Measurements from ENCODE around the gene PLAAT4.
"Not testable (repeated sequence)": the region's sequence is repeated elsewhere in the genome, so short reads cannot be mapped to it uniquely, and the experiment has no call there.

Gene PLAAT4

DNA sequence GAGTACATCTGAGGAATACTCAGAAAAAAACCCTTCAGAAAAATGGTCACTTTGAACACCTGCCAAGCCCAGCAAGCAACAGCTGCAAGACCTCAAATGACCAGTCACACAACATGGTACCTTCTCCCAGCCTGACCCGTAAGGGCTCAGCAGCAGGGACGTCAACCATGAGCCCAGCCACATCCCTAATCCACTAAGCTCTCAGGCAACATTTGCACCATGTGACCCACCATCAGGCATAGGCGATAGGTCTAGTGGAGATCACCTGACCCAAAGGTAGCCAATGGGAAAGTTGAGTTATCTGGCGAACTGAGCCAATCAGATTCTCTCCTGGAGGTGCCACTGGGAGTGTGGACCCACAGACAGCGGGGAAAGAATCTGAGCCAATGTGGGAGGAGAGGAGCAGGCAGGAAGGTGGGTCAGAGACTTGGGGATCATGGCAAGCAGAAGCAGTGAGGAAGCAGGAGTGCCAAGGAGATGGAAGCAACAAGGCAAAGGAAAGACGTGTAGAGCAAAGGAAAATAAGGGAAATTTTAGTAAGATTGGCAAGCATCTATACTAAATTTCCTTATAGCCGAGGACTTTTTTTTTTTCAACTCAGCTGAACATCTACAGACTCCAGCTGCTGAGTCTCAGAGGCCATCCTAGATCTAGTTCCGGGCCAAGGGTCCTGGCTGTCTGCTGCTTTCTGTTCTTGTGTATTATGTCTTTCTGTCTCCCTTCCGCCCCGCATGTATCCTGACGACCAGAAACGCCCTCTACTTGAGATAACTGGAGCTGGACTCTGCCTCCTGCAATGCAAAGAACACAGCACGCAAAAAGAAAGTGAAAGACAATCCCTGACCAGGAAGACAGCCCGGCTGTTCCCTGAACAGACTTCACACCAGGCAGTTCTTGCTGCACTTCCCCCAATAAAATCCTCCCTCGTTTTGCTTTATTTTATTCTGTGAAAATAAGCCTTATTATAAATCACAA, 37.6 kb downstream of the PLAAT4 start:
- DNase-seq: no peak

DNA sequence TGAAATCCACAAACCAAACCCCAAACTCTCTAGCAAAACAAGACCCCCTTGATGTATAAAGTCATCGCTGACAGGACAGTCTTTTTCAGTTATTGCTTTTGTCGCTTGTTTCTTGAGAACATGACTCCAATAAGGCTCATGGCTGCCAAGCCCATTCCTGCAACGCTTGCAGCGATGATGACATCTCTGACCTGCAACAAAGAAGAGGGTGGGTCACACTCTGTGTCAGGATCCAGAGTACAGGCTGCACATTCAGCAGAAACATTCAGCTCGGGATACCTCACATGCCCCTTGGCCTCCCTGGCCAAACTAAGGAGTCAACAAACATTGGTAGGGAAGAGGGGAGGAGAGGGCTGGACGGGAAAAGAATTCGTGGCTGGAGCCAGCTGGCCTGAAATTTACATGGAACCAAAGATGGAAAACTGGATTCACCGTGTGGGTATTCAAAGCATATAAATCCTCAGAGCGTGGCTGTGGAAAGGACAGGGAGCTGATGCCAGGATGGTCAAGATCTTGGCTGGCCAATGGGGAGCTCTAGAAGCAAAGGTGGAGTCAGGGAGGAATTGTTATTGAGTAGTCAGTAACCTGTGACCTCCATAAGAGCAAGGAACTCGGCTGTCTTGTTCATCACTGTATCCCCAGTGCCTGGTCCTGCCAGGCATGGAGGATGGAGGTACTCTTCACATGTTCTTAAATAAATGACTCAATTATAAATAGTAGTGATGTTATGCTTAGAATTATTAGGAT, 38.4 kb downstream of the PLAAT4 start:
- no peak for DNase-seq

DNA sequence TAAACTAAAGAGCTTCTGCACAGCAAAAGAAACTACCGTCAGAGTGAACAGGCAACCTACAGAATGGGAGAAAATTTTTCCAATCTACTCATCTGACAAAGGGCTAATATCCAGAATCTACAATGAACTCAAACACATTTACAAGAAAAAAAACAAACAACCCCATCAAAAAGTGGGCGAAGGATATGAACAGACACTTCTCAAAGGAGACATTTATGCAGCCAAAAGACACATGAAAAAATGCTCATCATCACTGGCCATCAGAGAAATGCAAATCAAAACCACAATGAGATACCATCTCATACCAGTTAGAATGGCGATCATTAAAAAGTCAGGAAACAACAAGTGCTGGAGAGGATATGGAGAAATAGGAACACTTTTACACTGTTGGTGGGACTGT, 42.3 kb downstream of the PLAAT4 start:
- not testable (repeated sequence) for DNase-seq

DNA sequence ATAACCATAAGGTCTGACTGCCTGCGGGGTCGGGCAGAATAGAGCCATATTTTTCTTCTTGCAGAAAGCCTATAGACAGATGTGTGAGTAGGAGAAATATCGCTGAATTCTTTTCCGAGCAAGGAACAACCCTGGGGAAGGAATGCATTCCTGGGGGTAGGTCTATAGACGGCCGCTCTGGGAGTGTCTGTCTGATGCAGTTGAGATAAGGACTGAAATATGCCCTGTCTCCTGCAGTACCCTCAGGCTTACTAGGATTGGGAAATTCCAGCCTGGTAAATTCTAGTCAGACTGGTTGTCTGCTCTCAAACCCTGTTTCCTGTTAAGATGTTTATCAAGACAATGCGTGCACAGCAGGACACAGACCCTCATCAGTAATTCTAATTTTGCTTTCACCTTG, 44.6 kb downstream of the PLAAT4 start:
- DNase-seq: not testable (repeated sequence)

DNA sequence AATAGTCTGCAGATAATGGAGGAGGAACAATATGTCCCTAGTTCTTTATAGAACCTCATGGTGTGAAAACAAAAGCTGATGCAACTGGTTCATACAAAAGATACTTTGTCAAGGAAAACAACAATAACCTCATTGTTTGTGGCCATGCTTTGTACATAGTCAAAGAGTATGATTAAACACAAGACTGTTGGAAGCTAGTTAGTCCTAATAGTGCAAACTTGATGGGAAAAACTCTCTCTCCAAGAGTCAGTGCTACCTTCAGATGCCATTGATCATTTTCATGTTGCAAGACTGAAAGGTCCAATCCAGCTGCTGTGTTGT, 46.7 kb downstream of the PLAAT4 start:
- DNase-seq: peak in 1 of 2 experiments; percentile 68

DNA sequence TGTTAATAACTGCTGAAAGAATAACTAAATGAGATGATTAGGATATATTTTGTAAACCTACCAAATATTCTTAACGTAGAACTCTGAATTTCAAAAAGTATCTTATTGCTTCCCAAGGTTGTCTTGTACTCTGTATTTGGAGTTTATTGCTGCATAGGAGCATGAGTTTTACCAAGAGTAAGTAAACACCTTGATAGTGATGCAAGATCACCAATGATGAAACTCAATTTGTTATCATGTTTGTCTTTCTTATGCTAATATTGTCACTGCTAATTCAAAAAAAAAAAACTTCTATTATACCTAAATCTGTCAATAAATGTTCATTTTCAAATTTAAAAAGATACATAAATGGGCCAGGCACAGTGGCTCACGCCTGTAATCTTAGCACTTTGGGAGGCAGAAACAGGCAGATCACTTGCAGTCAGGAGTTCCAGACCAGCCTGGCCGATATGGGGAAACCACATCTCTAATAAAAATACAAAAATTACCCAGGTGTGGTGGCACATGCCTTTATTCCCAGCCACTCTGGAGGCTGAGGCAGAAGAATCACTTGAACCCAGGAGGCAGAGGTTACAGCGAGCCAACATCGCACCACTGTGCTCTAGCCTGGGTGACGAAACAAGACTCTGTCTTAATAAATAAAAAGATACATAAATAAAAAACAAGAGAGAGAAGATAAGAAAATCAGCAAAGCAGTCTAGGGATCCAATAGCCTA, 50.0 kb downstream of the PLAAT4 start:
- DNase-seq: no peak

DNA sequence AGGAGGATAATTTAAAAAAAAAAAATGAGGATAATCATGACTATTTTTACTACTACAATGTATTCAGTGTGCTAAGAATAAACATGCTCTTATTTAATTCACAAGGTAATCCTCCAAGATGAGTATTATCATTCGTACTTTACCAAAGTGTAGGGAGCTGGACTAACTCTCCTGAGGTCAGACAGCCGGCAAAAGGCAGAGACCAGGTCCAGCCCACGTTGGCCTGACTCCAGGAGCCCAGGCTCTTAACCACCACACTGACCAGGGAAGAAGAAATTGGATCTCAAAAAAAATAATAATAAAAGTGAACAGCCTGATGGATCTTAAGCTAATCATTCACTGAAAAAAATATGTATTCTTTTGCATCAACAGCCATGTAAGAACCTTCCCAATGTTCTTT, 52.4 kb downstream of the PLAAT4 start:
- DNase-seq: no peak

DNA sequence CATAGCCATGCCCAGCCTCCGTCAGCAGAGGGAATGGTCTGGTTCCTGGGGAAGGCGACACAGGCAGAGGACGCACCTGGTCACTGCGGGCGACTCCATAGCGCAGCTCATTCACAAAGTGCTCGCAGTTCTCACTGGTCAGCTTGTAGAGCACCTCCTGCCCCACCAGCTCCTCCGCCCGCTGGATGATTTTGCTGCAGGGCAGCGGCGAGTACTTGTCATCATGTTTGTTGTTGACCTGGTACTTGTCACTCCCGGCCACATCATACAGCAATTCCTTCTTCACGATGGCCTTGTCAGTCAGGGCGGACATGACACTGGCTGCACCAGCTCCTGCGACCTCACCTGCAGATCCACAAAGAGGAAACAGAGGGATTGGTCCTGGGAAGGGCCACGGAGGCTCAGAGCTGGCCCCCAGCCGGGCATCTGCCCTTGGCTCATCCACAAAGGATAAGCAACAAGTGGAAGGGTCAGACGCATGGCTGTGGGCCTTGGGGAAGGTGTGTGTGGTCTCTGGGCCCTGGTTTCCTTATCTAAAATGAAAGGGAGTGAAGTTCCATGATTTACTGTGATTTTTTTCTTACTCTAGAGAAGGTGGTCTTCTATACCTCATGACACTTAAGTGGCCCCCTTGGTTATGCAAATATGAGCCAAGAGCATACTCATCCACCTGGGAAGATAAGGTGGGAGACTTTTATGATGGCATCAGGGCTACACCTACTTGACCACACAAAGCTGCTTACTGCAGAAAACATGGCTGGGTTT, 53.6 kb downstream of the PLAAT4 start:
- no peak for DNase-seq

DNA sequence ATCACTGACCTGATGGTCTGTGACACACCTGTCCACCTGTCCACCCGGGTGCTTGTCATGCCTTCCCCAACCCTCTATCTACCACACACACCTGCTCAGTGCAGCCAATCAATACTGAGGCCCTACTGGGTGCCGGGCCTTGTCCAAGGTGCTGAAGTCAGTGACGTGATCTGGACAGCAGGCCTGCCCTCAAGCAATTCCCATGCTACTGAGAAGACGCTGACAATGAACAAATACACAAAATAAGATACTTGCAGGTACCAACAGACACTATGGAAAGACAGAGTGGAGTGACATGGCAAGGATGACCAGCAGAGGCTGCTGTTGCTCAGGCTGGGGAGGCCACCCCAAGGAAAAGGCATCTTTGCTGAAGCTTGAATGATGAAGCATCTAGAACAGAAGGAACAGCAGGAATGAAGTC, 56.4 kb downstream of the PLAAT4 start:
- peak in 1 of 2 experiments; percentile 39 for DNase-seq

DNA sequence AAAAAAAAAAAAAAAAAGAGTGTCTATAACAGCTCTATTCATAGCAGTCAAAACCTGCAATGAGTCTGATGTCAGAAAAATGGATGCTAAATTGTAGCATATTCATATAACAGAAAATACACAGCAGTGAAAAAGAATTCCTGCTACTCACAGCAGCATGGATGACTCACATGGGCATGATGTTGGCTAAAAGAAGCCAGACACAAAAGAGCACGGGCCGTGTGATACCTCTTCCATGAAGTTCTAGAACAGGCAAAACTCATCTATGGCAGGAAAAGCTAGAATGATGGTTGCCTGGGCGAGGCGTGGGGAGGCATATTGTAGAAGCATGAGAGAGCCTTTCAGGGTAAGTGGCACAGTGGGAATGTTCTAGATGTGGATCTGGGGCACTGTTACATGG, 58.7 kb downstream of the PLAAT4 start:
- DNase-seq: no peak
